GM12801 (cell line): ENCODE measurements around the gene MRPL3.

Experiments used
- TF ChIP-seq, protein P1 (sequence below): IDR thresholded peaks from one replicate; pipeline ENCODE4 v1.5.1; 2011; ENCODE audit warnings: control low read depth; ENCODE audit not compliant: insufficient read length; ENCODE audit errors: extremely low read depth

Gene MRPL3

DNA sequence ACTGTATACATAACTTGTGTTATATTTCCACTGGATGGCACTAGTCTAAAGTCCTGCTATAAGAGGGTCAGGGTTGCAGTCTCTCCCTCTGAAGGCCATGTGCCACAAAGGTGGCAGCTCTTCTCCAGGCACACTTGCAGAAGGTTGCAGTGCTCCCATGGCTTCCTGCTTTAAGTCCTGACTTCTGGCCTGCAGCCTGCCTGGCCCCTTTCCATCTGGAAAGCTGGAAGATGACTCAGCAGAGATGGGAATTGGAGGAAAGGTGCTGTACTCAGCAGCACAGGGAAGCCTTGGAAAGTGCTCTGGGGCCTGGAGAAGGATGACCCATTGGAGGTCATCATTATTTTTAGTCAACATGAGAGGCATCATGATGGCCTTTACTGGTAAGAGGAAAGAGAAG lies 40.9 kb upstream of the MRPL3 start:
- TF ChIP-seq, protein P1, sequence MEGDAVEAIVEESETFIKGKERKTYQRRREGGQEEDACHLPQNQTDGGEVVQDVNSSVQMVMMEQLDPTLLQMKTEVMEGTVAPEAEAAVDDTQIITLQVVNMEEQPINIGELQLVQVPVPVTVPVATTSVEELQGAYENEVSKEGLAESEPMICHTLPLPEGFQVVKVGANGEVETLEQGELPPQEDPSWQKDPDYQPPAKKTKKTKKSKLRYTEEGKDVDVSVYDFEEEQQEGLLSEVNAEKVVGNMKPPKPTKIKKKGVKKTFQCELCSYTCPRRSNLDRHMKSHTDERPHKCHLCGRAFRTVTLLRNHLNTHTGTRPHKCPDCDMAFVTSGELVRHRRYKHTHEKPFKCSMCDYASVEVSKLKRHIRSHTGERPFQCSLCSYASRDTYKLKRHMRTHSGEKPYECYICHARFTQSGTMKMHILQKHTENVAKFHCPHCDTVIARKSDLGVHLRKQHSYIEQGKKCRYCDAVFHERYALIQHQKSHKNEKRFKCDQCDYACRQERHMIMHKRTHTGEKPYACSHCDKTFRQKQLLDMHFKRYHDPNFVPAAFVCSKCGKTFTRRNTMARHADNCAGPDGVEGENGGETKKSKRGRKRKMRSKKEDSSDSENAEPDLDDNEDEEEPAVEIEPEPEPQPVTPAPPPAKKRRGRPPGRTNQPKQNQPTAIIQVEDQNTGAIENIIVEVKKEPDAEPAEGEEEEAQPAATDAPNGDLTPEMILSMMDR, result no peak

DNA sequence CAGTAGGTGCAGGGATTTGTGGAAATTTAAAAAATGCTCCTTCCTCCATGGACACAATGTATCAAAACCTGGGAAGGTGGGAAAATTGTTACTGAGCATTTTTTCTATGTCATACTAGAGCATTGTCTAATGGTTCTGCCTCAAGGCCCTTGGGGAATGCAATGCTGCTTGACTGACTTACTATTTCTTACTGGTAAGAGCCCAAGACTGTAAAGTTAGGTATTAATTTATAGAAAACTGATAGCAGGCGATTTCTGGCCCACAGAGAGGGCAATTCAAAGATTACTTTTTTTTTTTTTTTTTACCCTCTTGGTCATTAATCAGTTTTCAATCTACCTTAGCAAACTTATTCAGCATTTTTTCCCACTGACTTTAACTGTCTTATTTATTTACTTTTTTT lies 38.5 kb upstream of the MRPL3 start:
- TF ChIP-seq, protein P1, result no peak

DNA sequence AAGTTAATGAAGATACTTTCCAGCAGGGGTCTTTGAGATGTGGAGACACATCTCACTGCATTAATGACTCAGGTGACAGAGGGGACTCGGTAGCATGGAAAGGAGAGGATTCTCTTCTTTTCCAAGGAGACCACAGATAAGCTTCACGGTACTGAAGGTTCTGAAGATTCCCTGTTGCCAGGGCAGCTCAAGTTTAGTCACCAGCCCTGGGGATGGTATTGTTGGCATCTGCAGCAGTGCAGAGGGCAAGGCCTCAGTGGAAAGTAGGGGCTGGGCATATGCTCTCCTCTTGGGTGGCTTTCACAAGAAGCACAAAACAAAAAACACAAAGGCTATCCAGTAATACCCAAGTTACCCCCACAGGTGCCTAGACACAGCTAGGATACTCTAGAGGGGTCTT lies 38.0 kb upstream of the MRPL3 start:
- TF ChIP-seq, protein P1, result no peak

DNA sequence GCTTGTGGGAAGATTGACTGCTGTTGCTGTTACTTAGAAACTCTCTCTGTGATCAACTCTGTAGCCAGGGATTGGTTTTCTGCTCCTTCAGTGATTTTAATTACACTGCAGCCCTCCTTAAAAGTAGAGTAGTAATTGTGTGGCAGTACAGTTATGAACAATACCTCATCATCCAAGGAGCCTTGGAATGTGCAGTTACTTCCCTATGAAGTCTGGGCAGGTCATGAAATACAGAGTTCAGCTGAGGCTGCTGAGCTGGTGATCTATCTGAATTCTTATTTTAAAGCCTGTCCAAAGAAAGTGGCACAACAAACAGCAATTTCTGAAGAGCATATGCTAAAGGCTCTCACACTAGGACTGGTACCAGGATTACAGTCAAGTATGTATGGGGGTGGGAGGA lies 37.4 kb upstream of the MRPL3 start:
- TF ChIP-seq, protein P1, result no peak

DNA sequence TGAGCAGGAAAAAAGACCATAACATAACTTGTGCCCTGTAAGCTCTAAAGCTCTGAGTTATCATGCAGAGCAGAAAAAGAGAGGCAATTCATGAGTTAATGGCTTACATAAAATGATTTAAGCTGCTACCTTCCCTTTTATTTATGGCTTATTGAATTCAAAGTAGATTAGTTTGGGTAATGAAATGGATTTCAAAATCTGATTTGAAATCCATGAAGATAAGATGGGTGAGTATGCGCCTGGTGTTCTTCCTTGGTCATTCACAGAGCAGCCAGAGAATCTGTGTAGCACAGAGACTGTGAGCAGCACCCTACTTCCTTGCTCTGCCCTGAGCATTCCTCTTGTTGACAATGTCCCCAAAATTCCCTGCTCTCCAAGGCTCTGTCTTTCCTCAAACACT lies 36.2 kb upstream of the MRPL3 start:
- TF ChIP-seq, protein P1, result no peak

DNA sequence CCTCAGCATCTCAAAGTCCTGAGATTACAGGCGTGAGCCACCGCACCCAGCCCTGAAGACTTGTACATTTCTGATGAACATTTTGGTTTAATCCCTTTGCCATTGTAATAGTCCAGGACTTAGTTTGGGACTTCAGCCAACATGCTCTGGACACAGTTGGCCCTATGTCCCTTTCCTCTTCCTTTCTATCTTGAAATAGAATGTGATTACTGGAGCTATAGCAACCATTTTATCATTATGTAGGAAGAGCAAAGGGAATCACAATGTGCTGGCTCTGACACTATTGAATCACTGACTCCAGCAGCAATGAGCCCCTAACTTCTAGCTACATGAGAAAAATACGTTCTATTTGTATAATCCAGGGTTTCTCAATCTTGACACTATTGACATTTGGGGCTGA lies 34.8 kb upstream of the MRPL3 start:
- TF ChIP-seq, protein P1, result no peak

DNA sequence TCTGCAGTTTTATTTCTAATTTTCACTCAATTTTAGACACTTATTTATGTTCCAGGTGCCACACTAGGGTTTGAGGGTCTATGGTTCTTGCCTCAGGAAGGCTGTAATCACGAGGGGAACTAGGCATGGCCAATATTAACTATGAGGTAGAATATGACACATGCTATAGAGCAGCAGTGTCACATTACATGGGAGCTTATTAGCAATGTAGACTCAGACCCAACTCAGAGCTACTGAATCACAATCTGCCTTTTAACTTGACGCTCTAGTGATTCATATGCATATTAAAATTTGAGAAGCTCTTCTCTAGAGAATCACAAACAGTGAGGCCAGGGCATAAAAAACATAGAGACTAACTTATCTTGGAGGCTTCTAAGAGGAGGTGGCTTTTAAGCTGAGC lies 32.8 kb upstream of the MRPL3 start:
- TF ChIP-seq, protein P1, result no peak

DNA sequence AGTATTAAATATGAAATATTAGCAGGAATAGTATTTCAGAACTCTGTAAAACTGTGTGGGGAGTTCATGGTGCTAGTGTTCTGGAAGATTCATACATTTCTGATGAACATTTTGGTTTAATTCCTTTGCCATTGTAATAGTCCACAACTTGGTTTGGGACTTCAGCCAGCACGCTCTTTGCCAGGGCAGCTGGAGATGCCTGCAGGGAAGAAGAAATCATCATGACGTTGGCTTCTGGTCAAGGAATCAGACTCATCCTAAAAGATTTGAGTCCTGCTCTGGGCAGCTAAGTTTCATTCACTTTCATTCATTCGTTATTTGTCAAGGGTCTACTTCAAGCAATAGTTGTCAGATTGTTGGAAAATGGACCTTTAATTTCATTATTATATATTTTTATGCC lies 32.4 kb upstream of the MRPL3 start:
- TF ChIP-seq, protein P1, result no peak
